ENCODE measurements around the gene STARD9.
"Not testable (repeated sequence)": the region's sequence is repeated elsewhere in the genome, so short reads cannot be mapped to it uniquely, and the experiment has no call there.

The STARD9 gene

DNA sequence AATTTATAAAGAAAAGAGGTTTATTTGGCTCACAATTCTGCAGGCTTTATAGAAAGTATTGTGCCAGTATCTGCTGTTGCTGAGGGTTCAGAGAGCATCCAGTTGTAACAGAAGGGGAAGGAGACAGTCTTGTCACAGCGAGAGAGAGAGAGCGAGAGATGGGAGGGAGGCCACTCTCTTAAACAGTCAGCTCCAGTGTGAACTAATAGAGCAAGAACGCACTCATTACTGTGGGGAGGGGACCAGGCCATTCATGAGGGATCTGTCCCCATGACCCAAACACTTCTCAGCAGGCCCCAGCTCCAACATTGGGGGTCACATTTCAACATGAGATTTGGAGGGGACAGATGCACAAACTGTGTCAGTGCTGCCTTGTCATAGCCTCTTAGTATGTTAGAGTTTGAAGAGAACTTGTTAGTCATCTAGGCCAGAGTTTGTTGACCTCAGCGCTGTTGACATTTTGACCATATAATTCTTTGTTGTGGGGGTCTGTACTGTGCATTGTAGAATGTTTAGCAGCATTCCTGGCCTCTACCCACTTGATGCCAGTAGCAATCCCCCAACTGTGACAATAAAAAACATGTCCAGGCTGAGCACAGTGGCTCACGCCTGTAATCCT, 15.3 kb downstream of the STARD9 start:
- DNase-seq (ENCODE audit: low read depth in 1 of 2, low spot score in 1 of 2): no peak

DNA sequence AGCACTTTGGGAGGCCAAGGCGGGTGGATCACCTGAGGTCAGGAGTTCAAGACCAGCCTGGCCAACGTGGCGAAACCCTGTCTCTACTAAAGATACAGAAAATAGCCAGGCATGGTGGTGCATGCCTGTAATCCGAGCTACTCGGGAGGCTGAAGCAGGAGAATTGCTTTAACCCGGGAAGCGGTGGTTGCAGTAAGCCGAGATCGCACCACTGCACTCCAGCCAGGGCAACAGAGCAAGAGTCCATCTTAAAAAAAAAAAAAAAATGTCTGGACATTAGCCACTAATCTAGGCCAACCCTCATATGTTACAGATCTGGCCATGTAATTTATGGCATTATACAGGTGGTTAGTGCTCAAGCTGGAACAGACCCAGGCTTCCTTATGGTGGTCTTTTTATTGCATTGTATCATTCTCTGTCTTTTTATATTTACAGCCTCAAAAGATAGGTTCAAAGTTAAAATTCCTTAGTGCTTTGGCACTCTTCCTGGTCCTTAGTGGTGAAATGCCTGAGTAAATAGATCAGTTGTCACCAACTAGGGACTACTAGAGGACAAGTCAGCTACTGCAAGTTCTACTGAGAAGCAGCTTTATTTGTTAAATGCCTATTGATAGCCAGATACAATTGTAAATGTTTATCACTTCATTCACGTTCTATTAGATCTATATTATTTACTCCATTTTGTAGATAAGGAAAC, 16.0 kb downstream of the STARD9 start:
- DNase-seq (ENCODE audit: low read depth in 1 of 2, low spot score in 1 of 2): no peak

DNA sequence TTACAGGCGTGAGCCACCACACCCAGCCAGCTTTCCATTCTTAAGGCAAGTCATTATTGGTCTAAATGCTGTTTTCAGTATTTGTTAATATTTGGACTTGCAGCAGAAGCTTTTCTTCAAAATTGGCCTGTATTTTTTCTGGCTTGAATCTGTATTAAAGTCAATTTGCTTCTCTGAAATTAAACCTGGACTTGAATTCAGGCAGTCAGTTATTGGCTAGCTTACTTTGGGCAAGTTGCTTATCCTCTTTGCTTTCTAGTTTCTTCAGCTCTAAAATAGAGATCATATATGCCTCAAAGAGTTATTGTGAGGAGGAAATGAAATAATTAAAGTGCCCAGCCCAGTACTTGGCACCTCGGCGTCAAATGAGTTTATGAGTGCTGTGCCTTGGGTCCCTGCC, 17.3 kb downstream of the STARD9 start:
- no peak for DNase-seq (ENCODE audit: low read depth in 1 of 2, low spot score in 1 of 2)

DNA sequence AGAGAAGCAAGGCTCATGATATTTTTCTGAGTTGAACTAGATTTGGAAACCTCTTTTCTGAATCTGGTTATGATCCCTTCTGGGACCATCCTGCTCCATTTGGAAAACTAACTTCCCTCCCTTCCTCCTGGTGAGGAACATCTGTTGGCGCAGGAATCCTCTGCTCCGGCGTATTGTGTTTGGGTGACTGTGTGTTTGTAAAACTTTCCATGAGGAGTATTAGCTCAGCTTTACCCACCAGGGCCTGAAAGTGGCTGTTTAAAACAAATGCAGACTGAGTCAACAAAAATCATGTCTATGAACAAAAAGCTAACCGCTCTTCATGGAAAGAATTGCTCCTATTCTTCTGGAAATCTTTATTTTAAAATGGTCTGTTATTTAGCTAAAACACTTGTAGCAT, 17.7 kb downstream of the STARD9 start:
- no peak for DNase-seq (ENCODE audit: low read depth in 1 of 2, low spot score in 1 of 2)

DNA sequence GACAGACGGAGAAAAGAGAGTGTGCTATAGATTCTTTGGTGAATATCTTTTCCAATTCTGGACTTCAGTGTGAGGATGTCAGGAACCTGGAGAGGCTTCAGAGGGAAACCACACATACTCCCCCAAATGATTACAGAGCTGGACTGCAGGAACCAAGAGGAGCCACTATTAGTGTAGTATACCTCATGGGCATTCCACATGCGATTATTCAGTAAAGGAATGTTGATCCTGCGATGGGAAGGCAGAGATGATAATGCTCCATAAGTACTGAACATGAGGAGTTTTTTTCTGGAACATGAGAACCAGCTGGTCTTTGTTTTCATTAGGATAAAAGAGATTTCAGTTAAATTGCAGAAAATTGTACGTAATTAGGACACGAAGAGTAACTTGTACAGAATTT, 18.7 kb downstream of the STARD9 start:
- DNase-seq (ENCODE audit: low read depth in 1 of 2, low spot score in 1 of 2): no peak

DNA sequence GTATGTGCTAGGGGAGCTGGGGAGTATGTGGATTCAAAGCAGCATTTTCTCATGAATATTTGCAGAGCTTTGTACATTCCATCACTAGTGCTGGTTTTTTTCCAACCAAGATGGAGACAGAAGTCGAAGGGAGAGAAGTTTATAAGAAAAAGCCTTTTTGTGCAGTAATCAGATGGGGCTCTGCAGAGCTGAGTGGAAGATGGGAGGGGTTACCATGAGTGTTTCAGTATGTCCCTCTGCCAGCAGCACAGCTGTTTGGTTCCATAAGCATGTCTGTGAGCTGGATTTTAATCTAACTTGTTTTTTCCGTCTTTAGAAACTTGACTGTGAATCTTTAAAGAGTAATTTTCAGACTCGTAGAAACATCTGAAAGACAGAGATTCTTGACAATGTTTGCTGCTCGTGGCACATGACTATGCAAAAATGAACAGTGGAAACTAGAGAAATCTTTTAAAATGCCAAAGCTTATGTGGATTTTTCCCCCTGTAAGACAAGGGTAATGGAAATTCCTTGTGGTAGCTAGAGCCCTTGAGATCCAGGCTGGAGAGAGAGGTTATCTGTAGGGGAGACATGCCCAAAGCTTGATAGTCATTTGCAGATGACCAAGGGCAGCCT, 20.3 kb downstream of the STARD9 start:
- no peak for DNase-seq (ENCODE audit: low read depth in 1 of 2, low spot score in 1 of 2)

DNA sequence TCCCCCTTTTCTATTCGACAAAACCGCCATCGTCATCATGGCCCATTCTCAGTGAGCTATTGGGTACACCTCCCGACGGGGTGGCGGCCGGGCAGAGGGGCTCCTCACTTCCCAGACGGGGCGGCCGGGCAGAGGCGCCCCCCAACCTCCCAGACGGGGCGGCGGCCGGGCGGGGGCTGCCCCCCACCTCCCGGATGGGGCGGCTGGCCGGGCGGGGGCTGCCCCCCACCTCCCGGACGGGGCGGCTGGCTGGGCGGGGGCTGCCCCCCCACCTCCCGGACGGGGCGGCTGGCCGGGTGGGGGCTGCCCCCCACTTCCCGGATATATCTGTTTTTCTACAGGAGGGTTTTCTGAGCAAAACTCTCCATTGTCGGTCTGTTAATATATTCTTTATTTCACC, 25.9 kb downstream of the STARD9 start:
- DNase-seq (ENCODE audit: low read depth in 1 of 2, low spot score in 1 of 2): not testable (repeated sequence)

DNA sequence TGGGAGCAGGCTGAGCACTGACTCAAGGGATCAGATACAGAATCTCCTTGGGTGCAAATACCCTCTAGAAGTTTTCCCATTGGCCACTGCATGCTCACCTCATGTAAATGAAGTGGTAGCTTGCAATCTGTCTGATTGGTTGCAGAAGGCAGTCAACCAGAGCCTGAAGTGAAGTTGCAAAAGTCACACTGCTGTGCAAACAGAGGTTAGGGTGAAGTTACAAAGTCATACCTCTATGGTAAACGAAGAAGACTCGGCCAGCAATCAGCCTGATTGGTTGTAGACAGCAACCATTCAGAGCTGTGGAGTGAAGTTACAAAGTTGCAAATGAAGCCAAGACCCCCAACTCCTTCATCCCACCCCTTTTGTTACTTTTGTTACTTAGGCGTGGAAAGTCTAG, 27.1 kb downstream of the STARD9 start:
- no peak for DNase-seq (ENCODE audit: low read depth in 1 of 2, low spot score in 1 of 2)

DNA sequence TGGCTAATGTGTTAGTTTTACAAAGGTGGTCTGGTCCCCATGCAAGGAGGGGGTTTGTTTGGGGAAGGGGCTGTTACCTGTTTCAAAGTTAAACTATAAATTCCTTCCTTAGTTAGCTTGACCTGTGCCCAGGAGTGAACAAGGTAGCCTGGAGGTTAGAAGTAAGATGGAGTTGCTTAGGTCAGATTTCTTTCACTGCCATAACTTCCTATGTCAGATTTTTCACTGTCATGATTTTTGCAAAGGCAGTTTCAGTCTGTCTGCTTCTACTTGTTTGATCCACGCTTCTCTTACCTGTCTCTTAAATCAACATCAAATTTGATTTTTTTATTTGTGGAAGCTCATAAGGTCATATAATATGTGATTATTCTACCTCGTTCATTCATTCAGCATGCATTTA, 28.6 kb downstream of the STARD9 start:
- DNase-seq (ENCODE audit: low read depth in 1 of 2, low spot score in 1 of 2): no peak

DNA sequence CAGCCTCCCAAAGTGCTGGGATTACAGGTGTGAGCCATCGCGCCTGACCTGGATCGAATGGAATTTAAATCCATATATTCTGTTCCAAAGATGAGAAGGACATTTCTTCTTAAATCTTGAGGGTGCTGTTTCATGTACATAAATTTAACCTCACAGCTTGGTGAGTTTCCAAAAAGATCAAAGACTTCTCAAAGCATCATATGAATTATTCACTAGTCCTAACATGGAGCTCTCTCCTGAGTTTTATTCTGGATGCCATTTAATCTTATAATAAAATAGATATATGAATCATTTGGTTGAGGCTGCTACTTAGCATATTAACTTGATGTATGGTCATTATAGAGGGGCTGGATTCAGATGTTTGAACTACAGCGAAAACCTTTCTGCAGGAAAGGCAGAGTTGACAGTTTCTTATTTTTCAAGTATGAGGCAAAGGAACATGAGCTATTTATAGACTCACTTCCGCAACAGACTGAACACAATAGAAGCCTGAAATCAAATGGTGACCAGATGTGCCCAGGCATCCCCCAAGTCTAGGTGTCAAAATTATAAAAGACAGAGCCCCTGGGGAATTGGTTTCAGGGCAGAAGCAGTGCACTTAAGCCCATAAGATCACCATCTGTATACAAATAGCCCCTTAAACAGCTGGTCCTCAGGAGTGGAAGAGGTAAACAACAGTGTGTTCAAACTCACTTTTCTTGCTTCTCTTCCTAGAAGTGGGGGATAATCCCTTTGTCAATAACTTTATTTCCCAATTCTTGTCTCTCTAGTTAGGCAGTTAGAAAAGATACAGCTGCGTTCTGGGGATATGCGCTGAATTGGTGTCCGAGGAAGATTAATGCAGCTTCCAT, 29.7 kb downstream of the STARD9 start:
- DNase-seq (ENCODE audit: low read depth in 1 of 2, low spot score in 1 of 2): no peak

DNA sequence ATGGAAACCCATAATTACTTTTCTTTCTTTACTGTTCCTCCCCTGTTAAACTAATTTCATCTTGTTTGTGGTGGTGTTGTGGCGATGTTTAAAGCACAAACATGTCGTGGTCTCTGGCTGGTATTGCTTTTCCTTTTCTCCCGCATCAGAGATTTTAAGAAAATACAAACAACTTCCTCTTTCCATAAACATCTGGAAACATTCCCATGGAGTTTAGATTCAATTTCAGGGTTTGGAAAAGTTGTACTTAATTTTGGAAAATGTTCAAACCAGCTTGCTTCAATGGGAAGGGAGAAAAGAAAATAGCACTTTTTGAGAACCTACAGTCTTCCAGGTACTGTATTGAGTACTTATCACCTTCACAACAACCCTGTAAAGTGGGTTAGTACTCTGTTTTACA, 30.4 kb downstream of the STARD9 start:
- no peak for DNase-seq (ENCODE audit: low read depth in 1 of 2, low spot score in 1 of 2)

DNA sequence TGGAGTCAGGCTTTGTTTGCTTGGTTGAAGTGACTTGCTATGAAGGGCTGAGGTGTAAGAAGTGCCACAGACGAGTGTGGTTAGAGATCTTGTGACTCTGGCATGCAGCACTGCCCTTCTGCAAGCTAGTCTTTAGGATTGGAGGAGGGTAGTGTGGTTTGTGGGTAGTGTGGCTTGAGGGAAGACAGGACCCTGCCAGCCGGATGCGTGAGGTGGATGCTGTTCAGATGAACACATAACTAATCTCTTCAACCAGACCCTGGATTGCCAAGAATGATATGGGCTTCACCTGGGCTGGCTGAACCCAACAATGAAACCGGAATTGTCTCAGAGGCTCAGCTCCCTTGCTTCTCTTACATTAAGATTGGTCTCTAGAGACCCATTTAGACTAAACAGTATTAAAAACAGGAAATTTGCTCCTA, 32.7 kb downstream of the STARD9 start:
- DNase-seq (ENCODE audit: low read depth in 1 of 2, low spot score in 1 of 2): no peak

DNA sequence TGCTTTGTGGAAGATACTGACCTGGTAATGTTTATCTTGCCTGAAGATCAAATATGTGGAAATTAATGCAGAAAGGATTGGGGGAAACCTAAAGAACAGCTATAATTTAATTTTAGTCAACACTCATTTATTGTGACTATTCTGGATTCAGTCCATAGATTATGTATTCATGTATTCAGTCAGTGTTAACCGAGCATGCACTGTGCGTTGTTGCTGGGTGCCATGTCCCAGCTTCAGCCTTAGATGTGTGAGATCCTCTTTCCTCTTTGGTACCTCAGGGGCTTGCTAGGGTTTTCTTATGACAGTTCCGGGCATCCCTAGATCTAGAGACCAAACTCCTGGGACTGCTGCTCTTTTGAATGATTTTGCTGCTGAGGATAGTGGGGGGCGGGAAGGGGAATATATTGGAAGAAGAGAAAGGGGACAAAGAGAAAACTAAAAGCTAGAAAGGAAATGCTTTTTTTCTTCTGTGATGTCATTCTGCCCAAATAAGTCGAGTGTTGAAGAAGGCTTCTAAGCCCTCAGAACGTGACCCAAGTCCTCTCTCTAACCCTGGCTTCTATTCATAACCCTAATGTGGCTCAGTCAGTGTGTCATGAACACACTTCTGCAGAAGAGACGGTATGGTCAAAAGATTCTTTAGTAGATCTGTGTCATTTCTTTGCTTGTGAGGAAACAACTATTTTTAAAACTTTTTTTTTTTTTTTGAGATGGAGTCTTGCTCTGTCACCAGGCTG, 33.5 kb downstream of the STARD9 start:
- DNase-seq (ENCODE audit: low read depth in 1 of 2, low spot score in 1 of 2): no peak

DNA sequence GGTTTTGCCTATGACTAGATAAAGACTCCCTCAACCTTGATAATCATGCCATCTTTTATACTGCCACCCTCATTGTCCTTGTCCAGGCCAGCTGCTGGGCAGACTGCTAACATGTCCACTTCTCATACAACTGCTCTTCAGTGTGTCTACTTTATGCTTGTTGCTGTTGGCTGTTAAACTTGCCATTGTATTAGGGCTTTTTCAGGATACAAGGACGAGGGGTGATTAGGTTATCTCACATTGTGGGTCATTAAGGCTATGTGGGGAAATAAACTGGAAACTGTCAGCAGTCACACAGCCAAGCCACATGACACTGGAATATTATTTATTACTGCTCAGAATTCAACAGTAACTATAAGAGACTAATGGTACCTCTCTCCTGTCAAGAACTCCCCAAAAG, 36.1 kb downstream of the STARD9 start:
- DNase-seq (ENCODE audit: low read depth in 1 of 2, low spot score in 1 of 2): no peak

DNA sequence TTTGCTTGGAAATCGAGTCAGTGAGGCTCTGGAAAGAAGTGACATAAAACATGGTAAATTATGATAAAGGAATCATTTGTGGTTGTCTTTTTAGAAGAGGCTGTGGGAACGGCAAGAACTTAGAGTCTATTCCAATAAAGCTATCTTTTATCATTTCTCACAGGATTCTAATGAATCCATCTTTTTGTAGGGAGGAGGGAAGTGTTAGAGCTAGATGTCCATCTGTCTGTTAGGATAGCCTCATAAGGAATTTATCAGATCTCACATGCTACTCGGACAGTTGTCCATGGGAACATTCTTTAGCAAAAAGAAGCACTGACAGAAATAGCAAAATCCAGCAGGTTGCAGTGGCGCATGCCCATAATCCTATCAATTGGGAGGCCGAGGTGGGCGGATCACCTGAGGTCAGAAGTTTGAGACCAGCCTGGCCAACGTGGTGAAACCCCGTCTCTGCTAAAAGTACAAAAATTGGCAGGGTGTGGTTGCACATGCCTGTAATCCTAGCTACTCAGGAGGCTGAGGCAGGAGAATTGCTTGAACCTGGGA, 37.0 kb downstream of the STARD9 start:
- DNase-seq (ENCODE audit: low read depth in 1 of 2, low spot score in 1 of 2): no peak

DNA sequence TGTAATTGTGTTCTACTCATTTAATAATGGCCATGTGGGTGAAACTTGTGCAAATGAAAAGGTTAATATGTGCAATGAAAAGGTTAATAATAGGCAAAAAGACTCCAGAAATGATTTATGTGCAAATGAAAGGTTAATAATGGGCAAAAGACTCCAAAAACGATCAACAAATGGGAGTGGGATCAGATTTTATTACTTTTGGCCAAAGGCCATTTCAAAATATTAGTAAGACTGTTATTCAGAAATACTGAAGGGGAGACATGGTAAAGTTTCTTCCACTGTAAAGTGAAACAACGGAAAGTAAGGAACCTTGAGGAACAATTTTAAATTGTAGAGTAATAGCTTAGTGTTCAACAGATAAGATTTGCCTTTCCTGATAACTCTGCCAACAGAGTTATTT, 40.7 kb downstream of the STARD9 start:
- DNase-seq (ENCODE audit: low read depth in 1 of 2, low spot score in 1 of 2): no peak

DNA sequence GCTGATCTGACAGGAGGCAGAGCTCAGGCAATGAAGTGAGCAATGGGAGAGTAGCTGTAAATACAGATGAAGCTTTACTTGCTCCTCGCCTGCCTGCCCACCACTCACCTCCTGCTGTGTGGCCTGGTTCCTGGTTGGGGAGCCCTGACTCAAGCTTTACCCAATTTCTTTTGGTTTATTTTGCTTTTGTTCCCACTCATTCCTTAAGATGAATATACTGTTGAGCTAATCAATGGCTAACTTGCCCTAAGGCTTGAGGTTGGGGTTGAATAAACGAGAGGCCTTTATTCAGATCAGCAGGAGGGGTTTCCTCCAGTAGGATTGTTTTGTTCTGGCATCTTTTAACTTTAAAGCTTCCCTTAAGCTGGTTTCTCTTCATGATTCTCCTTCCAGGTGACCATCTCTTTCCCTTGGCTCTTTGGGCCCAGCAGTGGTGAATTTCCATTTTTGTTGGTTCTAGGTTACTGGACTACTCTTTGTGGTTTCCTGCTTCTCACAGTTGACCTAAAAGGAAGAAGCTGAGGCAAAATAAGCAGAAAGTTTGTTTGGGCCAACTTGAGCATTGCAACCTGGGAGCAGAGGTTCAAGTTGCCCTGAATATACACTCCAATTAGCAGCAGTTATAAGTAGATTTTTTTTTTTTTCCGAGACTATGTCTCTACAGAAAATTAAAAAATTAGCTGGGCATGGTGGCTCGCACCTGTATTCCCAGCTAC, 44.4 kb downstream of the STARD9 start:
- no peak for DNase-seq (ENCODE audit: low read depth in 1 of 2, low spot score in 1 of 2)

DNA sequence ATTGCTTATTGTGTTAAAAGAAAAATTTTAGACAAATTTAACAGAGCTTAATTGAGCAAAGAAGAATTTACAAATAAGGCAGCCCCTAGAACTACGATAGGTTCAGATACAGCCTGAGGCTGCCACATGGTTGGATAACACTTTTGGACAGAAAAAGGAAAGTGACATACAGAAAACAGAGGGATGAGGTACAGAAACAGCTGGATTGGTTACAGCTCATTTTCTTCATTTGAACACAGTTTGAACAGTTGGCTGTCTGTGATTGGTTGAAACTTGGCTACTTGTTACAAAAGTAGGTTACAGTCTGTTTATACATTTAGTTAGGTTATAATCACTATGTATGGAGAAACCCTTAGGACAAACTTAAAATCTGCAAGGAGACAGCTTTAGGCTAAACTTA, 46.0 kb downstream of the STARD9 start:
- DNase-seq (ENCODE audit: low read depth in 1 of 2, low spot score in 1 of 2): no peak

DNA sequence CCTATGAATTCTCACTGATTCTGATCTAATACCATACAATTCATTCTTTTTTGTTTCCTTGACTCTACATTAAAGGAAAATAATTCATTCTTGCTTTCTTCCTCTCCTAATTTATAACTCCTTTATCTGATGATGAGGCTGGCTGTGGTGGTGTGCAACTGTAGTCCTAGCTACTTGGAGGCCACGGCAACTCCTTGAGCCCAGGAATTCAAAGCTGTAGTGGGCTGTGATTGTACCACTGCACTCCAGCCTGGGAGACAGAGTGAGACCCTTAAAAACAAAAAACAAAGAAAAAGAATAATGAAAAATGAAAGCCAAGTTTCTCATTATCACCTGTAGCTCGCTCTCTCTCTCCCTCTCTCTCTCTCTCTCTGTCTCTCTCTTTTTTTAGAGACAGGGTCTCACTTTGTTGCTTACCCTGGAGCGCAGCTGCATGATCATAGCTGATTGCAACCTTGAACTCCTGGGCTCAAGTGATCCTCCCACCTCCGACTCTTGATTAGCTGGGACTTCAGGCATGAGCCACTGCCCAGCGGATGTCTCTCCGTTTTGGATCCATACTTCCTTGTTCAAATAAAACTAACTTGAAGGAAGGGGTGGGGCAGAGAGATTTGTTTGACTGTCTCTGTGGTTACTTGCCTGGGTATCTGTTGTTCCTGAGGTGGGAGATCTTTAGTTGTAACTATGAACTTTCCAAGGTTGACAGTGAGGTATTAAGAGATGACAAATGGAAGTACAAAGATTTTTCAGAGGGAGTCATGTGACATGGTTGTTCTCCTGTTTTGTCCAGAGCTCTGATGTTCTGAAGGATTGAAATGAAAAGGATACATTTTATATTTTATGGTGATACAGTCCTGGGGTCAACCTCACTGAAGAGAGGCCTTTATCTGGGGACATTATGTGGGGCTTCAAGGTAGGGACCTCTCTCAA, 46.9 kb downstream of the STARD9 start:
- no peak for DNase-seq (ENCODE audit: low read depth in 1 of 2, low spot score in 1 of 2)
